ENCODE results near the gene CEACAM16.

Gene CEACAM16

GRCh38 chr19:44745341-44745831, 46.4 kb downstream of the CEACAM16 start:
- peak; percentile 59 for DNase-seq (ENCODE audit: low read depth)
- no peak overlapping the region for H3K4me3 ChIP-seq (ENCODE audit: control insufficient read depth, low read depth, low read length)

GRCh38 chr19:44745887-44746600, 47.1 kb downstream of the CEACAM16 start:
- H3K4me3 ChIP-seq (ENCODE audit: control insufficient read depth, low read depth, low read length) = no peak overlapping the region
- DNase-seq (ENCODE audit: low read depth) = no peak
- no peak for TF ChIP-seq CTCF (IDR thresholded peaks at IDR 0.05; ENCODE audit: control insufficient read depth, insufficient read depth, low read depth, low read length, missing control alignments)

More at GRCh38 chr19:44745341-44745831, 46.4 kb downstream of the CEACAM16 start:
- TF ChIP-seq CTCF (IDR thresholded peaks at IDR 0.05; ENCODE audit: control insufficient read depth, insufficient read depth, low read depth, low read length, missing control alignments) = no peak

- no peak for TF ChIP-seq CTCF (IDR thresholded peaks at IDR 0.05; ENCODE audit: control insufficient read depth, insufficient read depth, low read depth, low read length, missing control alignments)
- no peak overlapping the region for H3K4me3 ChIP-seq (ENCODE audit: control insufficient read depth, low read depth, low read length)
- no peak for DNase-seq (ENCODE audit: low read depth)
Measured at GRCh38 chr19:44746616-44746945, 47.6 kb downstream of the CEACAM16 start.

GRCh38 chr19:44746946-44747738, 48.2 kb downstream of the CEACAM16 start:
- H3K4me3 ChIP-seq (ENCODE audit: control insufficient read depth, low read depth, low read length) = peak overlapping the region; percentile 49
- TF ChIP-seq CTCF (IDR thresholded peaks at IDR 0.05; ENCODE audit: control insufficient read depth, insufficient read depth, low read depth, low read length, missing control alignments) = no peak
- peak; percentile 87 for DNase-seq (ENCODE audit: low read depth)

GRCh38 chr19:44747739-44748425, 48.9 kb downstream of the CEACAM16 start:
- DNase-seq (ENCODE audit: low read depth) = no peak

More at GRCh38 chr19:44747739-44748425, 48.9 kb downstream of the CEACAM16 start:
- peak overlapping the region; percentile 49 for H3K4me3 ChIP-seq (ENCODE audit: control insufficient read depth, low read depth, low read length)
- TF ChIP-seq CTCF (IDR thresholded peaks at IDR 0.05; ENCODE audit: control insufficient read depth, insufficient read depth, low read depth, low read length, missing control alignments) = no peak
